ENCODE results near the gene RAD51AP1. TPM values are rescaled to one million over a fixed set of nuclear protein-coding genes. Genes with fewer than 3 reads are reported as not detected.

Gene RAD51AP1
- polyA plus RNA-seq, 1 of the 3 experiments (the other 2 are of a cell fraction), result 6.0 TPM

- H3K9me2 ChIP-seq, result no peaks in the 10 kb centered on the region
- H3K27me3 ChIP-seq (ENCODE audit: insufficient read depth), result no peaks in the 10 kb centered on the region
- H3K79me2 ChIP-seq (ENCODE audit: insufficient read depth), result peaks cover 28% of the 10 kb centered on the region
- TF ChIP-seq FOXJ3 (CRISPR knock-in tag; IDR thresholded peaks at IDR 0.05), result no peak
- TF ChIP-seq CHD2 (IDR thresholded peaks at IDR 0.05; ENCODE audit: low read length, partially characterized antibody), result no peak
- no peak for TF ChIP-seq REST (IDR thresholded peaks at IDR 0.05; ENCODE audit: low read depth, low read length)
- TF ChIP-seq MAX (IDR thresholded peaks at IDR 0.05; ENCODE audit: low read depth), result no peak
- TF ChIP-seq USF1 (IDR thresholded peaks at IDR 0.05; ENCODE audit: borderline replicate concordance, low read depth), result no peak
- no peak for TF ChIP-seq MXI1 (IDR thresholded peaks at IDR 0.05; ENCODE audit: low read depth, low read length)
- no peak for TF ChIP-seq TEAD4 (IDR thresholded peaks at IDR 0.05; ENCODE audit: borderline replicate concordance, insufficient read depth)
- TF ChIP-seq ZBTB33 (IDR thresholded peaks at IDR 0.05; ENCODE audit: borderline replicate concordance, low read depth), result no peak
- TF ChIP-seq MEF2A (IDR thresholded peaks at IDR 0.05; ENCODE audit: borderline replicate concordance, low read depth), result no peak
- TF ChIP-seq SMC3 (IDR thresholded peaks at IDR 0.05; ENCODE audit: low read depth, low read length), result no peak
- no peak for TF ChIP-seq USF2 (IDR thresholded peaks at IDR 0.05; ENCODE audit: borderline replicate concordance, low read depth, low read length)
- no peak for TF ChIP-seq RCOR1 (IDR thresholded peaks at IDR 0.05; ENCODE audit: low read length)
- TF ChIP-seq TCF12 (IDR thresholded peaks at IDR 0.05), result no peak
- TF ChIP-seq JUND (IDR thresholded peaks at IDR 0.05), result no peak
- TF ChIP-seq SIN3A (IDR thresholded peaks at IDR 0.05; ENCODE audit: borderline replicate concordance, low read depth, low read length), result no peak
- TF ChIP-seq YY1 (IDR thresholded peaks at IDR 0.05; ENCODE audit: low read depth), result no peak
- TF ChIP-seq FOXM1 (IDR thresholded peaks at IDR 0.05; ENCODE audit: low read depth), result no peak
- TF ChIP-seq RAD21 (IDR thresholded peaks at IDR 0.05; ENCODE audit: low read length), result no peak
- no peak for TF ChIP-seq NRF1 (IDR thresholded peaks at IDR 0.05; ENCODE audit: low read depth, low read length)
- TF ChIP-seq IRF3 (IDR thresholded peaks at IDR 0.05; ENCODE audit: low read depth, low read length), result no peak
- H3K4me2 ChIP-seq, result no peak overlapping the region
- no peak overlapping the region for H2AFZ ChIP-seq (ENCODE audit: low read depth)
- H3K9me3 ChIP-seq, result no peaks in the 10 kb centered on the region
- no peak overlapping the region for H3K27ac ChIP-seq (ENCODE audit: low read depth in 2 of 2, low read length in 1 of 2)
- no peaks in the 10 kb centered on the region; a peak in 2 of 4 replicates for H3K4me1 ChIP-seq (ENCODE audit: control insufficient read depth in 1 of 2, insufficient read depth in 2 of 2, low read depth in 1 of 2, low read length in 1 of 2)
- H3F3A ChIP-seq (replicated peaks; ENCODE audit: insufficient read depth), result peaks cover 3% of the 10 kb centered on the region
- CTCF ChIA-PET, result interaction anchor here (1.3 kb wide), 1 partner anchor 223 kb away, joined by 3 read pairs; no protein-coding TSS in a partner anchor
- no peak overlapping the region for H3K4me3 ChIP-seq (ENCODE audit: low read depth in 2 of 2, low read length in 1 of 2)
- H4K20me1 ChIP-seq (ENCODE audit: insufficient read depth), result no peaks in the 10 kb centered on the region
- H3K36me3 ChIP-seq (replicated peaks in 1 of 2; ENCODE audit: control insufficient read depth in 1 of 2, insufficient read depth in 2 of 2, low read length in 1 of 2), result peaks cover 26 to 56% of the 10 kb centered on the region in 2 experiments
- no peak overlapping the region for H3K9ac ChIP-seq
- DNase-seq, result no peak
- 85% methylated on average over 1 of the region's 1 CpG for WGBS (ENCODE audit: low lambda C conversion rate)
- POLR2A ChIA-PET, result no interaction called here
Observed at GRCh38 chr12:4545195-4545594, 6.5 kb downstream of the RAD51AP1 start.

All from SK-N-SH (cell line).